A549 (cell line): ENCODE results near the gene SGTA.

Experiments
- CBX2 ChIP-seq: fragments of 200-600 bp; sonication (generic); IDR thresholded peaks from 2 replicates; pipeline ENCODE4 v1.6.1; 2016; ENCODE audit warnings: low read depth, mild to moderate bottlenecking, borderline replicate concordance
- CHD2 ChIP-seq: fragments of 150-350 bp; IDR thresholded peaks from 2 replicates; pipeline ENCODE4 v1.6.1; 2014; ENCODE audit warnings: low read length; ENCODE audit not compliant: partially characterized antibody
- EP300 ChIP-seq, 2 experiments: fragments of >200 bp; sonication (Bioruptor Twin); formaldehyde crosslinking; IDR thresholded peaks; 2 replicates in 1 of 2; 3 replicates in 1 of 2; pipeline ENCODE4 v1.6.1; 2016 to 2017
- HDAC2 ChIP-seq: fragments of 200-600 bp; sonication (generic); IDR thresholded peaks from 2 replicates; pipeline ENCODE4 v1.6.1; 2016
- PHF8 ChIP-seq: fragments of 200-600 bp; sonication (generic); IDR thresholded peaks from 2 replicates; pipeline ENCODE4 v1.6.1; 2016; ENCODE audit warnings: low read depth, mild to moderate bottlenecking, antibody characterized with exemption, moderate library complexity, borderline replicate concordance
- POLR2A ChIP-seq: IDR thresholded peaks from 2 replicates; pipeline ENCODE4 v1.6.1; 2012; ENCODE audit warnings: mild to moderate bottlenecking, low read length
- RFX5 ChIP-seq: fragments of 450-650 bp; IDR thresholded peaks from 2 replicates; pipeline ENCODE4 v1.7.1; 2014; ENCODE audit warnings: antibody characterized with exemption, mild to moderate bottlenecking, moderate library complexity
- TF ChIP-seq, protein P1 (sequence below): fragments of >200 bp; sonication (Bioruptor Twin); formaldehyde crosslinking; IDR thresholded peaks from 3 replicates; pipeline ENCODE4 v1.6.1; 2016
- TF ChIP-seq, protein P2 (sequence below): fragments of >200 bp; sonication (Bioruptor Twin); formaldehyde crosslinking; IDR thresholded peaks from 3 replicates; pipeline ENCODE4 v1.5.1; 2016
- TF ChIP-seq, protein P3 (sequence below): IDR thresholded peaks from 2 replicates; pipeline ENCODE4 v1.6.1; 2012
- TF ChIP-seq, protein P4 (sequence below): fragments of 200-600 bp; sonication (generic); IDR thresholded peaks from 2 replicates; pipeline ENCODE4 v1.6.1; 2016; ENCODE audit warnings: antibody characterized with exemption, mild to moderate bottlenecking, moderate library complexity

DNA sequence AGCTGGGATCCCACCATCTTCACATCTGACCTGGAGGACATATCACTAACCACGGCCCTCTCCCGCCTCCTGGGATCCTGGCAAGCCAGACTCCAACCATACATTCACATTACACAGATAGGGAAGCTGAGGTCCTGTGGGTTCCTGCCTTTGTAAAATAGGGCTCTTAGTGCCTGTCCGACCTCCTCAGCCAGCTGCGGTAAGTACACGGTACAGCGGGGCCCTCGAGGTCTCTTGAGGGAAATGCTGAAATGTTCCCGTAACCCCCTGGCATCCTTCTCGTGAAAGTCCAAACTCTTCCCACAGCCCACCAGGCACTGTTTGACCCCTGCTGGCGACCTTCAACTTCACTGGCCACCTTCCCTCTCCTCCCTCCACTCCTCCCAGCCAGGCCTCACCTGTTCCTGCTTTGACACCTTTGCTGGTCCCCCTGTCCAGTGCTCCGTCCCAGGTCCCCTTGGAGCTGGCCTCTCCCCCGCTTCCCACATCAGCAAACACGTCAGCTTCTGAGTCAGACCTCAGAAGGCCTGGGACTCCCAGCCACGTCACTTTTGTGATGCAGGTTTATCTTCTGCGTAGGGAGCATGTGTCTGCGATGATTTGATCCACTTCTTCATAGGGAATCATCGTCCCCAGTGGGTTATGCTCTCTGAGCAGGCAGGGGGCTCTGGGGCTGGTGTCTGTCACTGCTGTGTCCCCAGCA lies 71.8 kb downstream of the SGTA start:
- TF ChIP-seq, protein P1, sequence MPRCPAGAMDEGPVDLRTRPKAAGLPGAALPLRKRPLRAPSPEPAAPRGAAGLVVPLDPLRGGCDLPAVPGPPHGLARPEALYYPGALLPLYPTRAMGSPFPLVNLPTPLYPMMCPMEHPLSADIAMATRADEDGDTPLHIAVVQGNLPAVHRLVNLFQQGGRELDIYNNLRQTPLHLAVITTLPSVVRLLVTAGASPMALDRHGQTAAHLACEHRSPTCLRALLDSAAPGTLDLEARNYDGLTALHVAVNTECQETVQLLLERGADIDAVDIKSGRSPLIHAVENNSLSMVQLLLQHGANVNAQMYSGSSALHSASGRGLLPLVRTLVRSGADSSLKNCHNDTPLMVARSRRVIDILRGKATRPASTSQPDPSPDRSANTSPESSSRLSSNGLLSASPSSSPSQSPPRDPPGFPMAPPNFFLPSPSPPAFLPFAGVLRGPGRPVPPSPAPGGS = no peak
- TF ChIP-seq, protein P2, sequence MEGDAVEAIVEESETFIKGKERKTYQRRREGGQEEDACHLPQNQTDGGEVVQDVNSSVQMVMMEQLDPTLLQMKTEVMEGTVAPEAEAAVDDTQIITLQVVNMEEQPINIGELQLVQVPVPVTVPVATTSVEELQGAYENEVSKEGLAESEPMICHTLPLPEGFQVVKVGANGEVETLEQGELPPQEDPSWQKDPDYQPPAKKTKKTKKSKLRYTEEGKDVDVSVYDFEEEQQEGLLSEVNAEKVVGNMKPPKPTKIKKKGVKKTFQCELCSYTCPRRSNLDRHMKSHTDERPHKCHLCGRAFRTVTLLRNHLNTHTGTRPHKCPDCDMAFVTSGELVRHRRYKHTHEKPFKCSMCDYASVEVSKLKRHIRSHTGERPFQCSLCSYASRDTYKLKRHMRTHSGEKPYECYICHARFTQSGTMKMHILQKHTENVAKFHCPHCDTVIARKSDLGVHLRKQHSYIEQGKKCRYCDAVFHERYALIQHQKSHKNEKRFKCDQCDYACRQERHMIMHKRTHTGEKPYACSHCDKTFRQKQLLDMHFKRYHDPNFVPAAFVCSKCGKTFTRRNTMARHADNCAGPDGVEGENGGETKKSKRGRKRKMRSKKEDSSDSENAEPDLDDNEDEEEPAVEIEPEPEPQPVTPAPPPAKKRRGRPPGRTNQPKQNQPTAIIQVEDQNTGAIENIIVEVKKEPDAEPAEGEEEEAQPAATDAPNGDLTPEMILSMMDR = no peak
- TF ChIP-seq PHF8 (no peak), POLR2A (no peak), CHD2 (no peak), RFX5 (no peak), EP300 (IDR thresholded peaks at IDR 0.05) (no peak), CBX2 (no peak), HDAC2 (no peak)
- TF ChIP-seq, protein P3, sequence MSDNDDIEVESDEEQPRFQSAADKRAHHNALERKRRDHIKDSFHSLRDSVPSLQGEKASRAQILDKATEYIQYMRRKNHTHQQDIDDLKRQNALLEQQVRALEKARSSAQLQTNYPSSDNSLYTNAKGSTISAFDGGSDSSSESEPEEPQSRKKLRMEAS = no peak
- TF ChIP-seq, protein P4, sequence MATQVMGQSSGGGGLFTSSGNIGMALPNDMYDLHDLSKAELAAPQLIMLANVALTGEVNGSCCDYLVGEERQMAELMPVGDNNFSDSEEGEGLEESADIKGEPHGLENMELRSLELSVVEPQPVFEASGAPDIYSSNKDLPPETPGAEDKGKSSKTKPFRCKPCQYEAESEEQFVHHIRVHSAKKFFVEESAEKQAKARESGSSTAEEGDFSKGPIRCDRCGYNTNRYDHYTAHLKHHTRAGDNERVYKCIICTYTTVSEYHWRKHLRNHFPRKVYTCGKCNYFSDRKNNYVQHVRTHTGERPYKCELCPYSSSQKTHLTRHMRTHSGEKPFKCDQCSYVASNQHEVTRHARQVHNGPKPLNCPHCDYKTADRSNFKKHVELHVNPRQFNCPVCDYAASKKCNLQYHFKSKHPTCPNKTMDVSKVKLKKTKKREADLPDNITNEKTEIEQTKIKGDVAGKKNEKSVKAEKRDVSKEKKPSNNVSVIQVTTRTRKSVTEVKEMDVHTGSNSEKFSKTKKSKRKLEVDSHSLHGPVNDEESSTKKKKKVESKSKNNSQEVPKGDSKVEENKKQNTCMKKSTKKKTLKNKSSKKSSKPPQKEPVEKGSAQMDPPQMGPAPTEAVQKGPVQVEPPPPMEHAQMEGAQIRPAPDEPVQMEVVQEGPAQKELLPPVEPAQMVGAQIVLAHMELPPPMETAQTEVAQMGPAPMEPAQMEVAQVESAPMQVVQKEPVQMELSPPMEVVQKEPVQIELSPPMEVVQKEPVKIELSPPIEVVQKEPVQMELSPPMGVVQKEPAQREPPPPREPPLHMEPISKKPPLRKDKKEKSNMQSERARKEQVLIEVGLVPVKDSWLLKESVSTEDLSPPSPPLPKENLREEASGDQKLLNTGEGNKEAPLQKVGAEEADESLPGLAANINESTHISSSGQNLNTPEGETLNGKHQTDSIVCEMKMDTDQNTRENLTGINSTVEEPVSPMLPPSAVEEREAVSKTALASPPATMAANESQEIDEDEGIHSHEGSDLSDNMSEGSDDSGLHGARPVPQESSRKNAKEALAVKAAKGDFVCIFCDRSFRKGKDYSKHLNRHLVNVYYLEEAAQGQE = no peak
